GM21381 (cell line): ENCODE results near the gene TGM5.
"Not testable (repeated sequence)": the region's sequence is repeated elsewhere in the genome, so short reads cannot be mapped to it uniquely, and the experiment has no call there.

Source experiments
- ATAC-seq: cut with Tn5 transposase; IDR thresholded peaks from one replicate; pipeline ENCODE4 v1.9.1; 2021; ENCODE audit warnings: mild to moderate bottlenecking, moderate library complexity; ENCODE audit not compliant: unreplicated experiment

The TGM5 gene

GRCh38 chr15:43246261-43246774 lies 20.4 kb downstream of the TGM5 start:
- no peak for ATAC-seq

GRCh38 chr15:43244092-43244491 lies 22.6 kb downstream of the TGM5 start:
- ATAC-seq = no peak

DNA sequence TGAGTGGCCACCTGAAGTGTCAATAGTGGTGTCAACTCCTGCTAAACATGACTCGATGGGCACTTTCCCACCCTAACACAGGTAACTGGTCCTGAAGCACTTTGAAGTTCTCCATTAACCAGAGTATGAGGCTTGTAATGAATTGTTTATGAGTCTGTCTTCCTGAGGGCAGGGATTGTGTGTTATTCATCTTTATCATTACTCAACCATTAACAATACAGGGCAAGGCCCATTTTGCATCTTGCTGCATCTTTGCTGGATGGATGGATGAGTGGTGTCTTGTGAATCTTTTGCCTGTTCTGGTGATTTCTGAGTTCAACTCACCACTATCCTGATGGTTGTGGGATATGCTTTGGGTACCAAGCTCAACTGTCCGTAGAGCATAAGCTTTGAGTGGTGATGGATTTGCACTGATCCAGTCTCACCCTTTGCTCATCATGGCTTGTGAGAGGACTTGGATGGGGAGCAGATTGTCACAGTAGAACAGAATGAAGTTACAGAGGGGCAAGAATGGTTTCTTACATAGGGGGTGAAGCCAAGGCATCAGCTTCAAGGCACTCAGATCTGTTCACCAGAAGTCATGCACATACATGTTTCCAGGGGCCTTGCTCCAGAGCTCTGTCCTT lies 23.6 kb downstream of the TGM5 start:
- no peak for ATAC-seq

DNA sequence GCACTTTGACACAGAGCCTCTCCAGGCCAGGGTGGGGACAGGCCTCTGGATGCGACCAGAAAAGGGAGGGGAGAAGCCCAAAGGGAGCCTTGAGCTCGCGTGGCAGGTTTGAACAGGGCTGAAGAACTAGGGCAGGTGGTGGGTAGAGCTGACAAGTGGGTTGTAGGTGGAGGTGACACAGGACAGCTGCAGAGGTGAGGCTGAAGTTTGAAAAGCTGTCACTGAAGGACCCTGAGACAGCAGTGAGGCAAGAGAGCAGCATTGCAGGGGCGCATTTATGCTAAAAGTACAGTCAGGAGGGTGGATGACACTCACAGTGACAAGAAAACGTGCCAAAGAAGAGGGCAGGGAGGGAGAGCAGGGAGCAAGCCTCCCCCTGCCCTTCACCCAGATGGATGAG lies 24.1 kb downstream of the TGM5 start:
- no peak for ATAC-seq

DNA sequence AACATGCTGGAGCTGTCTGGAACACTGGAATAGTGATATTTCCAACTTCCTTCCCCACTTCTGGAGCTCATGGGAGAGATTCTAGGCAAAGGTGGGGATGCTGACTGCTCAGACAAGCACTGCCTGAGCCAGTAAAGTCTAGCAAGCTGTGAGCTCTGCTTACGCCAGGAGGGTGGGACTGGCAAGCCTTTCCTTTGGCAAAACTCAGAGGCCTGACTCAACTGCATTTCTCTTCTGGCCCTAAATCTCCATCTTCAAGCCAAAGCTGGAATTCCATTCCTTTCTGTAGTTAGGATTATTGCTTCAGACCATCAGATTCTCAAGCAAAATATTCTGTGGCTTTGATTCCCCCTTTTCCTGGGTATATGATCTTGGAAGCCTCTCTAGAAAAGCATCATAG lies 25.6 kb downstream of the TGM5 start:
- no peak for ATAC-seq

GRCh38 chr15:43239732-43240491 lies 26.8 kb downstream of the TGM5 start:
- no peak for ATAC-seq

- ATAC-seq = no peak
Observed at GRCh38 chr15:43238671-43239131, 28.0 kb downstream of the TGM5 start.

GRCh38 chr15:43237842-43238470 lies 28.8 kb downstream of the TGM5 start:
- ATAC-seq = no peak

DNA sequence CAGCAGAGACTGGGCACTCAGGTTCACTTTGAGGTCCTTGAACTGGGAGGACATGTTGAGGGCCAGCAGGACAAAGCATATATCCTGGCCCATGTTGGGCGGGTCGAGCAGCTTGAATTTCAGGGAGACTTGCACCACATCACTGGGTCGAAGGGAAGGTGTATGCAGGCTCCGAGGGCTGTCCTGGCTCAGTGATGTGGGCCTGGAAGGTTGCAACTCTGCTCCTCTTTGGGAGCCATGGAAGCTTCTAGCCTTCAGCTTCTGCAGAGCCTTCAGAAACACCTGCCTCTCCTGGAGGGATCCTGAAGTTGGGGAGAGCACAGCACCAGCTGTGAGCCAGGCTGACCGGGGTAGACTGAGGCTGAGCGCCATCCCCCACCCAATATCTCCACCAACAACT lies 31.2 kb downstream of the TGM5 start:
- ATAC-seq = no peak

GRCh38 chr15:43232289-43232874 lies 34.3 kb downstream of the TGM5 start:
- ATAC-seq = no peak

GRCh38 chr15:43230640-43231115 lies 36.0 kb downstream of the TGM5 start:
- ATAC-seq = no peak

DNA sequence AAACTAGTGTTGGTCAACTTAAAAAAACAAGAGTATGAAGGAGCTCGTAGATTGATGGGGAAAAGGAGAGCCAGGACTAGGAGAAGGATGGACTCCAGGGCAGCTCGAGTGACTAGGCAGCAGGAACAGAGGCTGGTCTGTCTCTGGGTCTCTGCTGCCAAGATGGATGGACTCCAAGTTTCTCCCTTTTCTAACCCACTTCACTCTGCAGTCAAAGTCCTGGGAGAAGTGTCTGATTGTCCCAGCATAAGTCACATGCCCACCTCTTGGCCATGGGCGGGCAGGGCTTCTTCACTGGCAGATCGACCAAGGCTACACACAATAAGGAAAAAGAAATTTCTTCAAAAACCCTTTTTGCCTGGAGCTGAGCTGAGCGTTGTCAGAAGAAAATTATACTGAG lies 36.8 kb downstream of the TGM5 start:
- no peak for ATAC-seq

GRCh38 chr15:43226436-43227305 lies 40.1 kb downstream of the TGM5 start:
- ATAC-seq = no peak

DNA sequence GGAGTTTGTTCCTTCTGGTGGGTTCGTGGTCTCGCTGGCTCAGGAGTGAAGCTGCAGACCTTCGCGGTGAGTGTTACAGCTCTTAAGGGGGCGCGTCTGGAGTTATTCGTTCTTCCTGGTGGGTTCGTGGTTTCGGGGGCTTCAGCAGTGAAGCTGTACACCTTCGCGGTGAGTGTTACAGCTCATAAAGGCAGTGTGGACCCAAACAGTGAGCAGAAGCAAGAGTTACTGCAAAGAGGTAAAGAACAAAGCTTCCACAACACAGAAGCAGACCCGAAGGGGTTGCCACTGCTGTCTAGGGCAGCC lies 40.8 kb downstream of the TGM5 start:
- not testable (repeated sequence) for ATAC-seq

DNA sequence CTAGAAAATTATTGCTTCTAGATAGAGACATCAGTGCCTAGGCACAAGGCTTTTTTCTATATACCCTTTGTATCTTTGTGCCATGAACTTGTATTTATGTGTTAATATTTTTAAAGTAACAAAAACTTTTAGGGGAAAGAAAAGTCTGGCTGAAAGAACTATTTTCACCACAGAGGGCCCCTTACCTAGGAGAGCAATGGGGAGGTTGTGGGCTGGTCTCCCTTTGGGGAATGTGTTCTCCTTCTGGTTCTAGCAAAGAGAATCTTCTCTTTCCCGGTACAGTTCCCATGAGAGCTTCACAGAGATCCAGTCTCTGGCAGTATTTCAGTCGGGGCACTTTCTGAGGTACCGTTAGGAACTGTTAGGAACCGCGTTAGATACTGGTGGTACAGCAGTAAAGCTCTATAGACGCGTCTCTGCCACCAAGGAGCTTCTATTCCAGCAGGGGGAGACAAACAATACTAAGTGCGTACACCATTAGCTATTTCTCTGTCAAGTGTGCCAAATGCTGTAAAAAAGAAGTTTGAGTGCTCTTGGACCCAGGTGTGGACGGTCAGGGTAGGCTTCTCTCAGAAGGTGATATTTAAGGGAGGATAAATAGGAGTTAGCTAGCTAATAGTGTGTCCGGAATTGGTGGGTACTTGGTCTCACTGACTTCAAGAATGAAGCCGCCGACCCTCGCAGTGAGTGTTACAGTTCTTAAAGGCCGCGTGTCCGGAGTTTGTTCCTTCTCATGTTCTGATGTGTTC lies 41.4 kb downstream of the TGM5 start:
- ATAC-seq = no peak

GRCh38 chr15:43221422-43221821 lies 45.3 kb downstream of the TGM5 start:
- ATAC-seq = no peak

DNA sequence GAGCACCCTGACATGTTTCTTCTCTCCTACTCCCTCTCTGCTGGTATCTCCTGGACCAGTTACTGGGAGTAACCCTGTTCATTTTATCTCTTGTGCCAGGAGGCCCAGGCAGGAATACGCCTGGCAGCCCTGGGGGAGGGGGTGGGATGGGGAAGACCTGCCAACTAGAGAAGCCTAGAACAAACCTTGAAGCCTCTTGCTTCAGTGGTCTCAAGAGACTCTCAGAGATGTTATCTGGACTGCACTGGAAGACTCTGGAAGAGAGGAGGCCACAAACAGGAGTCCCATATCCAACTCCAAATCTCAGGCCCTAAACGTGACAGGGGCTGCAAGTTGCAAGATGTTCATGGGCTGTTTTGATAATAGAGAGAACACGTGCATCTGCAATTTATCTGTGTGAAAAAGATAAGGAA lies 45.7 kb downstream of the TGM5 start, which contains the start of gene EPB42:
Gene EPB42, minus strand, starts transcription at position 28 of the 413 bp plus-strand sequence. CDS start 193 bp downstream, outside the sequence.
- no peak for ATAC-seq

GRCh38 chr15:43219929-43220928 lies 46.5 kb downstream of the TGM5 start:
- no peak for ATAC-seq
